ENCODE data around the gene CXCL11. TPM values are rescaled to one million over a fixed set of nuclear protein-coding genes. Genes with fewer than 3 reads are reported as not detected.

CXCL11 gene
- total and polyA plus RNA-seq, 9 of the 15 experiments (the other 6 are each of a cell fraction or from before 2014, with no cell fraction given) = 2.1 to 9.1 (median 4.5) TPM

GRCh38 chr4:75985116-75985515 is 50.8 kb downstream of the CXCL11 start:
- intact Hi-C loops (cut with micrococcal nuclease) = no loop called here
- no peak for FAIRE-seq
- Histone ChIP-seq H3K79me2 (ENCODE audit: control insufficient read depth, insufficient read depth, low read length) (peaks cover 58% of the 10 kb centered on the region), H4K20me1 (replicated peaks; ENCODE audit: control insufficient read depth, insufficient read depth, low read length) (no peaks in the 10 kb centered on the region), H3K27ac (ENCODE audit: extremely low read depth, low read depth, low read length) (no peak overlapping the region), H3K9ac (ENCODE audit: insufficient read depth in 1 of 2, low read depth in 2 of 2, low read length in 2 of 2) (no peak overlapping the region), H3K4me3 (no peak overlapping the region), H2AFZ (ENCODE audit: low read depth, low read length) (no peak overlapping the region), H3K4me2 (ENCODE audit: insufficient read depth, low read length) (no peak overlapping the region), H3K36me3 (ENCODE audit: control insufficient read depth, insufficient read depth, low read length) (peaks cover 64% of the 10 kb centered on the region), H3K9me1 (ENCODE audit: control insufficient read depth, insufficient read depth, low read length) (no peaks in the 10 kb centered on the region), H3K27me3 (ENCODE audit: control insufficient read depth in 2 of 2, insufficient read depth in 2 of 2, low read length in 2 of 2) (no peaks in the 10 kb centered on the region), H3K4me1 (replicated peaks in 1 of 2; ENCODE audit: control insufficient read depth in 2 of 2, insufficient read depth in 2 of 2, low read length in 2 of 2) (peaks cover 0 to 2% of the 10 kb centered on the region in 2 experiments; a peak in 1 of 5 replicates), H3K9me3 (replicated peaks; ENCODE audit: control insufficient read depth, insufficient read depth, low read depth, low read length) (no peaks in the 10 kb centered on the region)
- 67% methylated on average over 3 of the region's 3 CpGs for WGBS (ENCODE audit: insufficient coverage, low coverage, missing lambda C conversion rate)
- TF ChIP-seq MIER1 (IDR thresholded peaks at IDR 0.05; ENCODE audit: low read depth) (no peak), THRB (CRISPR knock-in tag; conservative IDR thresholded peaks at IDR 0.05) (no peak), PTRF (tag; IDR thresholded peaks at IDR 0.05) (no peak), ZNF436 (CRISPR knock-in tag; IDR thresholded peaks at IDR 0.05) (no peak), NRF1 (conservative IDR thresholded peaks at IDR 0.05 in 1 of 2, IDR thresholded peaks at IDR 0.05 in 1 of 2) (no peak), ZNF75A (CRISPR knock-in tag; IDR thresholded peaks at IDR 0.05) (no peak), SP2 (IDR thresholded peaks at IDR 0.05; ENCODE audit: extremely low read depth, low read depth, low read length, poor library complexity, severe bottlenecking) (no peak), TRIM24 (IDR thresholded peaks at IDR 0.05) (no peak), ZBTB1 (CRISPR knock-in tag; IDR thresholded peaks at IDR 0.05; ENCODE audit: borderline replicate concordance, low read depth) (no peak)
- TF ChIP-seq, protein P1, sequence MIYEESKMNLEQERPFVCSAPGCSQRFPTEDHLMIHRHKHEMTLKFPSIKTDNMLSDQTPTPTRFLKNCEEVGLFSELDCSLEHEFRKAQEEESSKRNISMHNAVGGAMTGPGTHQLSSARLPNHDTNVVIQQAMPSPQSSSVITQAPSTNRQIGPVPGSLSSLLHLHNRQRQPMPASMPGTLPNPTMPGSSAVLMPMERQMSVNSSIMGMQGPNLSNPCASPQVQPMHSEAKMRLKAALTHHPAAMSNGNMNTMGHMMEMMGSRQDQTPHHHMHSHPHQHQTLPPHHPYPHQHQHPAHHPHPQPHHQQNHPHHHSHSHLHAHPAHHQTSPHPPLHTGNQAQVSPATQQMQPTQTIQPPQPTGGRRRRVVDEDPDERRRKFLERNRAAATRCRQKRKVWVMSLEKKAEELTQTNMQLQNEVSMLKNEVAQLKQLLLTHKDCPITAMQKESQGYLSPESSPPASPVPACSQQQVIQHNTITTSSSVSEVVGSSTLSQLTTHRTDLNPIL (CRISPR knock-in tag; IDR thresholded peaks at IDR 0.05) = no peak
- TF ChIP-seq, protein P2, sequence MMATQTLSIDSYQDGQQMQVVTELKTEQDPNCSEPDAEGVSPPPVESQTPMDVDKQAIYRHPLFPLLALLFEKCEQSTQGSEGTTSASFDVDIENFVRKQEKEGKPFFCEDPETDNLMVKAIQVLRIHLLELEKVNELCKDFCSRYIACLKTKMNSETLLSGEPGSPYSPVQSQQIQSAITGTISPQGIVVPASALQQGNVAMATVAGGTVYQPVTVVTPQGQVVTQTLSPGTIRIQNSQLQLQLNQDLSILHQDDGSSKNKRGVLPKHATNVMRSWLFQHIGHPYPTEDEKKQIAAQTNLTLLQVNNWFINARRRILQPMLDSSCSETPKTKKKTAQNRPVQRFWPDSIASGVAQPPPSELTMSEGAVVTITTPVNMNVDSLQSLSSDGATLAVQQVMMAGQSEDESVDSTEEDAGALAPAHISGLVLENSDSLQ (IDR thresholded peaks at IDR 0.05) = no peak
- ChIA-PET POLR2A (interaction anchor here (0.6 kb wide), 1 partner anchor 103 kb away, joined by 3 read pairs; no protein-coding TSS in a partner anchor), CTCF (ENCODE audit: low intra/inter-chr PET ratio) (no interaction called here)
- no TSS peak for BruUV-seq (replicated peaks)
- no peak for DNase-seq (ENCODE audit: extremely low read depth in 1 of 4, low spot score in 3 of 4)
- in situ Hi-C loops (cut with MboI) = no loop called here
- ATAC-seq = no peak

Other genes with a start within 250 kb of the CXCL11 start
Only the 7 nearest of the 9 such genes appear.
- gene PPEF2, start 133.6 kb downstream of the CXCL11 start, total RNA-seq (2014; rRNA removed) = not detected in 2 replicates
- gene PPEF2, start 133.6 kb downstream of the CXCL11 start, total RNA-seq (2014; rRNA removed; fragmentation: Illumina TruSeq; extraction: Trizol) = not detected in 2 replicates
- not detected in 2 replicates for gene PPEF2, start 133.6 kb downstream of the CXCL11 start, total RNA-seq (2015; rRNA removed; fragmentation: Illumina TruSeq; extraction: Trizol)
- not detected in 2 replicates for gene PPEF2, start 133.6 kb downstream of the CXCL11 start, total RNA-seq (2021)
- gene PPEF2, start 133.6 kb downstream of the CXCL11 start, polyA plus RNA-seq (2011; rRNA removed) = not detected in 2 replicates
- gene PPEF2, start 133.6 kb downstream of the CXCL11 start, polyA plus RNA-seq (2014; fragmentation: Illumina TruSeq; extraction: Trizol) = not detected in 2 replicates
- not detected for gene PPEF2, start 133.6 kb downstream of the CXCL11 start, polyA plus RNA-seq (2014; fragmentation: Nextera tagmentation; extraction: Ambion mirVana)
- not detected in 2 replicates for gene PPEF2, start 133.6 kb downstream of the CXCL11 start, polyA plus RNA-seq (2014; rRNA removed)
- 6.8 and 10.3 TPM in 2 replicates for gene NAAA, start 95.1 kb downstream of the CXCL11 start, total RNA-seq (2014; rRNA removed)
- gene NAAA, start 95.1 kb downstream of the CXCL11 start, total RNA-seq (2014; rRNA removed; fragmentation: Illumina TruSeq; extraction: Trizol) = 5.1 and 5.2 TPM in 2 replicates
- gene NAAA, start 95.1 kb downstream of the CXCL11 start, total RNA-seq (2015; rRNA removed; fragmentation: Illumina TruSeq; extraction: Trizol) = 6.6 and 6.7 TPM in 2 replicates
- 5.4 and 7.5 TPM in 2 replicates for gene NAAA, start 95.1 kb downstream of the CXCL11 start, total RNA-seq (2021)
- gene NAAA, start 95.1 kb downstream of the CXCL11 start, polyA plus RNA-seq (2011; rRNA removed) = 6.0 and 7.9 TPM in 2 replicates
- gene NAAA, start 95.1 kb downstream of the CXCL11 start, polyA plus RNA-seq (2014; fragmentation: Illumina TruSeq; extraction: Trizol) = 5.9 and 6.4 TPM in 2 replicates
- gene NAAA, start 95.1 kb downstream of the CXCL11 start, polyA plus RNA-seq (2014; fragmentation: Nextera tagmentation; extraction: Ambion mirVana) = 1 to 10 TPM; 1.3 to 1.9 TPM
- gene NAAA, start 95.1 kb downstream of the CXCL11 start, polyA plus RNA-seq (2014; rRNA removed) = 7.3 and 9.4 TPM in 2 replicates
- 28.2 and 42.6 TPM in 2 replicates for gene SDAD1, start 45.1 kb downstream of the CXCL11 start, total RNA-seq (2014; rRNA removed)
- 54.1 and 64.9 TPM in 2 replicates for gene SDAD1, start 45.1 kb downstream of the CXCL11 start, total RNA-seq (2014; rRNA removed; fragmentation: Illumina TruSeq; extraction: Trizol)
- 46.6 and 48.6 TPM in 2 replicates for gene SDAD1, start 45.1 kb downstream of the CXCL11 start, total RNA-seq (2015; rRNA removed; fragmentation: Illumina TruSeq; extraction: Trizol)
- gene SDAD1, start 45.1 kb downstream of the CXCL11 start, total RNA-seq (2021) = 47.8 and 54.3 TPM in 2 replicates
- 21.7 and 30.4 TPM in 2 replicates for gene SDAD1, start 45.1 kb downstream of the CXCL11 start, polyA plus RNA-seq (2011; rRNA removed)
- 57.4 and 61.7 TPM in 2 replicates for gene SDAD1, start 45.1 kb downstream of the CXCL11 start, polyA plus RNA-seq (2014; fragmentation: Illumina TruSeq; extraction: Trizol)
- 100 to 1,000 TPM in 1 of 2 experiments, 10 to 100 TPM in 1; 71.4 to 115 TPM for gene SDAD1, start 45.1 kb downstream of the CXCL11 start, polyA plus RNA-seq (2014; fragmentation: Nextera tagmentation; extraction: Ambion mirVana)
- 30.3 and 32.1 TPM in 2 replicates for gene SDAD1, start 45.1 kb downstream of the CXCL11 start, polyA plus RNA-seq (2014; rRNA removed)
- gene CXCL9, start 28.6 kb downstream of the CXCL11 start, total RNA-seq (2014; rRNA removed) = not detected in 2 replicates
- not detected in 2 replicates for gene CXCL9, start 28.6 kb downstream of the CXCL11 start, total RNA-seq (2014; rRNA removed; fragmentation: Illumina TruSeq; extraction: Trizol)
- not detected in 2 replicates for gene CXCL9, start 28.6 kb downstream of the CXCL11 start, total RNA-seq (2015; rRNA removed; fragmentation: Illumina TruSeq; extraction: Trizol)
- gene CXCL9, start 28.6 kb downstream of the CXCL11 start, total RNA-seq (2021) = not detected in 2 replicates
- gene CXCL9, start 28.6 kb downstream of the CXCL11 start, polyA plus RNA-seq (2011; rRNA removed) = not detected in 2 replicates
- not detected in 2 replicates for gene CXCL9, start 28.6 kb downstream of the CXCL11 start, polyA plus RNA-seq (2014; fragmentation: Illumina TruSeq; extraction: Trizol)
- gene CXCL9, start 28.6 kb downstream of the CXCL11 start, polyA plus RNA-seq (2014; fragmentation: Nextera tagmentation; extraction: Ambion mirVana) = not detected
- gene CXCL9, start 28.6 kb downstream of the CXCL11 start, polyA plus RNA-seq (2014; rRNA removed) = not detected in 2 replicates
- not detected in 2 replicates for gene CXCL10, start 12.6 kb downstream of the CXCL11 start, total RNA-seq (2014; rRNA removed)
- not detected in 2 replicates for gene CXCL10, start 12.6 kb downstream of the CXCL11 start, total RNA-seq (2014; rRNA removed; fragmentation: Illumina TruSeq; extraction: Trizol)
- gene CXCL10, start 12.6 kb downstream of the CXCL11 start, total RNA-seq (2015; rRNA removed; fragmentation: Illumina TruSeq; extraction: Trizol) = 0.15 TPM in 1 of 2 replicates, not detected in the other
- 0.18 TPM in 1 of 2 replicates, not detected in the other for gene CXCL10, start 12.6 kb downstream of the CXCL11 start, total RNA-seq (2021)
- not detected in 2 replicates for gene CXCL10, start 12.6 kb downstream of the CXCL11 start, polyA plus RNA-seq (2011; rRNA removed)
- not detected in 2 replicates for gene CXCL10, start 12.6 kb downstream of the CXCL11 start, polyA plus RNA-seq (2014; fragmentation: Illumina TruSeq; extraction: Trizol)
- under 1 TPM in 1 of 2 experiments, not detected in 1; 0.06 TPM for gene CXCL10, start 12.6 kb downstream of the CXCL11 start, polyA plus RNA-seq (2014; fragmentation: Nextera tagmentation; extraction: Ambion mirVana)
- gene CXCL10, start 12.6 kb downstream of the CXCL11 start, polyA plus RNA-seq (2014; rRNA removed) = 0.08 TPM in 1 of 2 replicates, not detected in the other
- 0.73 TPM in 1 of 2 replicates, not detected in the other for gene ART3, start 38.6 kb upstream of the CXCL11 start, total RNA-seq (2014; rRNA removed)
- 0.54 and 0.98 TPM in 2 replicates for gene ART3, start 38.6 kb upstream of the CXCL11 start, total RNA-seq (2014; rRNA removed; fragmentation: Illumina TruSeq; extraction: Trizol)
- gene ART3, start 38.6 kb upstream of the CXCL11 start, total RNA-seq (2015; rRNA removed; fragmentation: Illumina TruSeq; extraction: Trizol) = 0.75 and 0.76 TPM in 2 replicates
- 0.54 and 0.69 TPM in 2 replicates for gene ART3, start 38.6 kb upstream of the CXCL11 start, total RNA-seq (2021)
- 0.12 and 1.4 TPM in 2 replicates for gene ART3, start 38.6 kb upstream of the CXCL11 start, polyA plus RNA-seq (2011; rRNA removed)
- gene ART3, start 38.6 kb upstream of the CXCL11 start, polyA plus RNA-seq (2014; fragmentation: Illumina TruSeq; extraction: Trizol) = 0.46 and 1.3 TPM in 2 replicates
- 1 to 10 TPM; 1.1 to 1.3 TPM for gene ART3, start 38.6 kb upstream of the CXCL11 start, polyA plus RNA-seq (2014; fragmentation: Nextera tagmentation; extraction: Ambion mirVana)
- gene ART3, start 38.6 kb upstream of the CXCL11 start, polyA plus RNA-seq (2014; rRNA removed) = 1.00 and 1.1 TPM in 2 replicates
- 42.5 and 58.8 TPM in 2 replicates for gene NUP54, start 112.3 kb upstream of the CXCL11 start, total RNA-seq (2014; rRNA removed)
- gene NUP54, start 112.3 kb upstream of the CXCL11 start, total RNA-seq (2014; rRNA removed; fragmentation: Illumina TruSeq; extraction: Trizol) = 94.6 and 113 TPM in 2 replicates
- gene NUP54, start 112.3 kb upstream of the CXCL11 start, total RNA-seq (2015; rRNA removed; fragmentation: Illumina TruSeq; extraction: Trizol) = 81.2 and 83.4 TPM in 2 replicates
- 67.7 and 70.2 TPM in 2 replicates for gene NUP54, start 112.3 kb upstream of the CXCL11 start, total RNA-seq (2021)
- 89.3 and 115 TPM in 2 replicates for gene NUP54, start 112.3 kb upstream of the CXCL11 start, polyA plus RNA-seq (2011; rRNA removed)
- 65.0 and 70.5 TPM in 2 replicates for gene NUP54, start 112.3 kb upstream of the CXCL11 start, polyA plus RNA-seq (2014; fragmentation: Illumina TruSeq; extraction: Trizol)
- gene NUP54, start 112.3 kb upstream of the CXCL11 start, polyA plus RNA-seq (2014; fragmentation: Nextera tagmentation; extraction: Ambion mirVana) = 10 to 100 TPM; 29.6 to 43.1 TPM
- gene NUP54, start 112.3 kb upstream of the CXCL11 start, polyA plus RNA-seq (2014; rRNA removed) = 55.1 and 57.5 TPM in 2 replicates